GM12873 (cell line): ENCODE measurements around the gene LUZP2.

ENCODE experiments used
- TF ChIP-seq, protein P1 (sequence below): IDR thresholded peaks from 2 replicates; pipeline ENCODE4 v1.5.1; 2012; ENCODE audit warnings: low read depth, mild to moderate bottlenecking, moderate library complexity, low read length, control low read depth; ENCODE audit not compliant: insufficient read depth; ENCODE audit errors: missing control alignments

Gene LUZP2

DNA sequence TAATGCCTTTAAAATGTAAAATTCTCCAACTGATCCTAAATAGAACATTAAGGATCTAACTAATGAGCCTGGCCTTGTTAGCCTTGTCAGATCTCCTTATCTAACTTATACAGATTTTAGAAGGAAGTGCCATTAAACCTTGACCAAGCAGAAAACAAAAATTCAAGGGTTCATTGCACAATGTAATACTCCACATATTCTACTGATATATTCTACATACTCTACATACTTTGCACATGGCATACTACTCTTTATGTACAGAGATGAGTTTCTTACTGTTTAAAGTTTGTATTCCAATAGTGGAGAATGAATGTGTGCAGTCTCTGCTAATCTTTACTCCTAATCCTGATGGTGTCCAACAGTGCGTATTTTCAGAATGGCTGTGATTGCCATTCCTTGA is 297.2 kb downstream of the LUZP2 start:
- TF ChIP-seq, protein P1, sequence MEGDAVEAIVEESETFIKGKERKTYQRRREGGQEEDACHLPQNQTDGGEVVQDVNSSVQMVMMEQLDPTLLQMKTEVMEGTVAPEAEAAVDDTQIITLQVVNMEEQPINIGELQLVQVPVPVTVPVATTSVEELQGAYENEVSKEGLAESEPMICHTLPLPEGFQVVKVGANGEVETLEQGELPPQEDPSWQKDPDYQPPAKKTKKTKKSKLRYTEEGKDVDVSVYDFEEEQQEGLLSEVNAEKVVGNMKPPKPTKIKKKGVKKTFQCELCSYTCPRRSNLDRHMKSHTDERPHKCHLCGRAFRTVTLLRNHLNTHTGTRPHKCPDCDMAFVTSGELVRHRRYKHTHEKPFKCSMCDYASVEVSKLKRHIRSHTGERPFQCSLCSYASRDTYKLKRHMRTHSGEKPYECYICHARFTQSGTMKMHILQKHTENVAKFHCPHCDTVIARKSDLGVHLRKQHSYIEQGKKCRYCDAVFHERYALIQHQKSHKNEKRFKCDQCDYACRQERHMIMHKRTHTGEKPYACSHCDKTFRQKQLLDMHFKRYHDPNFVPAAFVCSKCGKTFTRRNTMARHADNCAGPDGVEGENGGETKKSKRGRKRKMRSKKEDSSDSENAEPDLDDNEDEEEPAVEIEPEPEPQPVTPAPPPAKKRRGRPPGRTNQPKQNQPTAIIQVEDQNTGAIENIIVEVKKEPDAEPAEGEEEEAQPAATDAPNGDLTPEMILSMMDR, result no peak

DNA sequence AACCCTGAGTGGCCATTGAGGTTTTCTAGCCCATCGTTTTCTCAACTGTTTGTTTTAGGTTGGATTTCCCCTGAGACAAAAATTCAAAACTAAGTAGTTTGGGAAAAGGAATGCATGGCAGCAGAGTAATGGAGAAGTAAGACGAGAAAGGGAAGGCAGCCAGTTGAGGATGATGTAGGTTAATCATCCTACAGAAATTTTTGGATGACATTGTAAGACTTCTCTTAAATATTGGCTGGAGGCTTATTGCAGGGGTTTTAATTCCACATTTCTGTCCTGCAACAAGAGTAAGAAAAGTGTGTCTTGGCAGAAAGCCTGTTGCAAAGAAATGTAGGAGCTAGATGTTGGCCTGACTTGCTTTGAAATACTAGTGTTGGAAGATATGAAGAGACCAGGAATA is 308.8 kb downstream of the LUZP2 start:
- TF ChIP-seq, protein P1, result no peak

DNA sequence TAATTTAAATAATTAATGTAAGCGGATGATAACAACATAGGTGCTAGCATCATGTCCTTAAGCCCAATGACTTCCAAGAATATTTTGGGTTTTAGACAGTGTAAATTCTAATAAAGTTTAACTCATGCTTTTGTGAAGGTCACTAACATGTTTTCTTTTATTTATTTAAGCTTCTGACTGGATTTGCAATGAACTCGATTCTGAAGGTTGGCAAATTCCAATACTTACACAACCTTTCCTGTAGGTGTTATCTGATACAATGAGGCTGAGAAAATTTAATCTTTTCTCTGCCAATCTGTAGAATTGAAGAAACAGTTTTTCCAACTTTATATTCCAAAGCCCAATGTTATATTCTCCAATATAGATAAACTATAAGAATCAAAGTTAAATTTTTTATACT is 311.3 kb downstream of the LUZP2 start:
- TF ChIP-seq, protein P1, result no peak

DNA sequence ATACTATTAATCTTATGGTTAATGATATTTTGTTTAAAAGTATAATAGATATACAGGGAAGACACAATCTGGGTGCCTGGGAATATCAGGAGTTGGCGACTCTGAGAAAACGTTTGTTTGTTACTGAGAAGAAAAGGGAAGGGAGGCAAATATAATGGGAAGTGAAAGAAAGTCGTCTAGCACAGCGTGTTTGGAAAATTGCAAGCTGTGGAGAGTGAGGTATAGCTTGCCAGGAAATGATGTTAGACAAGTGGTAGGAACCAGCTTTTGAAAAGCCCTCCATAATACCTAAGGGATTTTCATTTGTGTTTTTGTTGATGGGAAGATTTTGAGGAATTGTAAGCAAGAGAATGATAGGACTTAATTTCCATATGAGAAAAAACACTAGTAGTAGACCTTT is 322.2 kb downstream of the LUZP2 start:
- TF ChIP-seq, protein P1, result no peak

DNA sequence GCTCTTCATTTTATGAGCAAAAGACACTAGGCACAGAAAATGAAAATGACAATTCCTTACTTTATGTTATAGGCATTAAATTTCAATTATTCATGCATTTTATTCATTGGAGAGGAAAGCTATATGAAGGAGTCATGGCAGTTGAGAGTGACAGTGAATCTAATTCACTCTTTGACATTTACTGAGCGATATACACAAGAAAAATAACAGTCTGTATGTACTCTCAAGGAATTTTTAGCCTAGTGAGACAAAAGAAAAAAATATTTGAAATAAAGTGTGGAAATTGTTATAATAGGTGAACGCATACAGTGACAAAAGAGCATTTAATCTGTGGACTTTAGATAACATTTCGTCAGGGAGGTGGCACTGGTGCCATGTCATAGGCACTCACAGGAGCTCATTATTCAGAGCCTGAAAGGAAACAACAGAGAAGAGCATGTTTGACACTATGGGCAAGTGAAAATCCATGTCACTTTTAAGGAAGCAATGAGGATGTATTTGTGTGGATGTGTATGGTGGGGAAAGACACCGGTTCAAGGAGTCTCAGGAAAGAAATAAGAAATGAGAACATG is 323.1 kb downstream of the LUZP2 start:
- TF ChIP-seq, protein P1, result no peak

DNA sequence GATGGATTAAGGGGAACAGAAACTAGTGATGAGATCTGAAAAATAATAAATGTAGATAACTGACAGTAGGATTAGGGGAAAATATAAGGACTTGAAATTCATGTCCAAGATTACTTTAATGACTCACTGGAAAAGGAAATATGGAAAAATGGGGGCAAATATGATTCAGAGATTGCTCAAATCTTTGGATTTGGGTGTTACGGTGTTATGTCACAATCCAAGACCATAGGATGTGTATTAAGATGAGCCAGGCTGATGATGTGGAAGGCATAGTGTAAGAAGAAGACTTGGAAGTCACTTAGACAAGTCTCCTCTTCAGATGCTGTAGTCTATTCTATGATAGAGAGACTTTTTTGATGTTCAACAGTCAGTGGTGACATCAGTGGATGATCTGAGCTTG is 323.7 kb downstream of the LUZP2 start:
- TF ChIP-seq, protein P1, result no peak

DNA sequence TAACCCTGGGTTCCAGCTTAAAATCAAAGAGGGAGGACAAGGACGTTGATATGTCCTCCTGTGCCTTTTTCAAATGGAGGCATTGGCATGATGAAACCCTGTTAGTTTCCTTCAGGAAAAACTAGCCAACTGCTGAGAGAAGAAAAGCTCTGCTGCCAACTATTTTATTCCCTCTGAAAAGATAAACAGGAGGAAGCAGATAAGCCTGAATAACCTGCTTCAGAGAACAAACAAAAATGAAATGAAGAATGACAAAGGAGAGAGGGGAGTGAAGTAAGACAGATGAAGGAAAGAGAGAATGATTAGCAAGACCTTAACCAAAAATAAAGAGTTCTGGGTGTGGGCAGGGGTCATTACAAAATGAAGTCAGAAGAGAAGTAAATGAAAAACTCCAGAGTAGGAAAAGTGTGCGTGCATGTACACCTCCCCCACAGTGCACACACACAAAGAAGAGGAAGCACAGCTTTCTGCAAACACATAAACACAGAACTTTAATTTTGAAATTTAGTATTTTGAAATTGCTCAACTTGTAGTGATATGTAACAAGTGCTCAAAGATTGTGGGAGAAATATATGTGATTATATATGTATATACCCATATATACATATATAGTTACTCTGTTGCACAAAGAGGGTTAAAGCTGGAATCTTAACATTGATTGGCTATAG is 332.2 kb downstream of the LUZP2 start:
- TF ChIP-seq, protein P1, result no peak

DNA sequence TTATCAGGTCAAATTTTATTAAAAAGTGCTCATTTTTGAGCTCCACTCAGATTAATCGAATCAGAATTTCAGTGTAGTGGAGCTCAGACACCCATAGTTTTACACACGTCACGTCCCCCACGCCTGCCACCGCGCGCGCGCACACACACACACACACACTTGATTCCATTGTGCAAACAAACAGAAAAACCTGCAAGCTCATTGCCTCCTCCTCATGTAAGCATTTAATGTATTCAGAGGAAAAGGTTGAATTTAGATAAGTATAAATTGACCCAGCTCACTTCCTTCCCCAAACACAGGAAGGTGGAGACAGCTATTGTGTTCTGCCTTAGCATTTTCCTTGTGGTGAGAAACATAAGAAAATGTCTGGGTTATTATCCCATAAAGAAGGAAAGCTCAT is 336.7 kb downstream of the LUZP2 start:
- TF ChIP-seq, protein P1, result no peak
